ENCODE measurements around the gene ZNF74. TPM values are rescaled to one million over a fixed set of nuclear protein-coding genes. Genes with fewer than 3 reads are reported as not detected.

ZNF74 gene
- total and polyA plus RNA-seq, 10 donors: 3.4 to 11.7 (median 6.6) TPM

DNA sequence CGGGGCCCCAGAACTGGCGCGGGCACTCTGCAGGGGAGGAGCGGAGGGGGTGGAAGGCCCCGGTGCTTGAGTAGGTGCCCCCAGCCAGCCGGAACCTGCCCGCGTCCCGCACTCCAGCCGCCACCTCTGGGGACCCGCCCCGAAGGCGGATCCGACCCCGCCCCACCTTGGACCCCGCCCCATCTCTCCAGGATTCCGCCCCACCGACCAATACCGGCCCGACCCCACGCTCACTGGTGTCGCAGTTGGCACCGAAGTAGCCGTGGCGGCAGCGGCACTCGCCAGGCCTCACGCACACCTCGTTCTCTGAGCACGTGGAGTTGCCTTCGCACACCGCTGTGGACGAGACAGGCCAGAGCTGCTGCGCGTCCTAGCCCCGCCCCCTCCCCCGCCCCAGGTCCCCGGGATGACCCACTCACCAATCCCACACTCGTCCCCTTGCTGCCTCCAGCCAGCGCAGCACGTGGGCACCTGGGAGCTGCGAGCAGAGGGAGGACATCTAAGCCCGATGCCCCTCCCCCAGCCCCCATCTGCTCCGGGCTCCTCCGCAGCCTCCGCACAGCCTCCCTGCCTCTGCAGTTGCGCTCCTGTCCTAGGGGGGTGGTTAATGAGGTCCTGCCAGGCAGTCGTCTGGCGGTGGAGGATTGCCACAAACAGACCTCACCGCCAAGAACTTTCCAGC is 37.7 kb downstream of the ZNF74 start:
- TF ChIP-seq, protein P1, sequence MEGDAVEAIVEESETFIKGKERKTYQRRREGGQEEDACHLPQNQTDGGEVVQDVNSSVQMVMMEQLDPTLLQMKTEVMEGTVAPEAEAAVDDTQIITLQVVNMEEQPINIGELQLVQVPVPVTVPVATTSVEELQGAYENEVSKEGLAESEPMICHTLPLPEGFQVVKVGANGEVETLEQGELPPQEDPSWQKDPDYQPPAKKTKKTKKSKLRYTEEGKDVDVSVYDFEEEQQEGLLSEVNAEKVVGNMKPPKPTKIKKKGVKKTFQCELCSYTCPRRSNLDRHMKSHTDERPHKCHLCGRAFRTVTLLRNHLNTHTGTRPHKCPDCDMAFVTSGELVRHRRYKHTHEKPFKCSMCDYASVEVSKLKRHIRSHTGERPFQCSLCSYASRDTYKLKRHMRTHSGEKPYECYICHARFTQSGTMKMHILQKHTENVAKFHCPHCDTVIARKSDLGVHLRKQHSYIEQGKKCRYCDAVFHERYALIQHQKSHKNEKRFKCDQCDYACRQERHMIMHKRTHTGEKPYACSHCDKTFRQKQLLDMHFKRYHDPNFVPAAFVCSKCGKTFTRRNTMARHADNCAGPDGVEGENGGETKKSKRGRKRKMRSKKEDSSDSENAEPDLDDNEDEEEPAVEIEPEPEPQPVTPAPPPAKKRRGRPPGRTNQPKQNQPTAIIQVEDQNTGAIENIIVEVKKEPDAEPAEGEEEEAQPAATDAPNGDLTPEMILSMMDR (IDR thresholded peaks at IDR 0.05 in 8 of 11, conservative IDR thresholded peaks at IDR 0.05 in 3 of 11): no peak
- TF ChIP-seq POLR2AphosphoS5 (IDR thresholded peaks at IDR 0.05) (no peak), POLR2A (IDR thresholded peaks at IDR 0.05) (no peak)
- DNase-seq: peak; percentile 82
- whole genome bisulfite sequencing, 5 donors: 32 to 44% (median 39%) methylated on average over 36 to 50 of the region's 50 CpGs
- Histone ChIP-seq H3K27me3 (replicated peaks in 1 of 7) (peaks cover 3 to 100% (median 59%) of the 10 kb centered on the region in 7 donors), H3K4me3 (peak overlapping the region in 7 of 8 donors; percentile 25 to 83 (median 62)), H3K9me3 (no peaks in the 10 kb centered on the region), H3K36me3 (peaks cover 0 to 32% (median 0%) of the 10 kb centered on the region in 6 donors), H3K27ac (no peak overlapping the region), H3K4me1 (peaks cover 24 to 76% (median 44%) of the 10 kb centered on the region in 6 donors)
- intact Hi-C loops (cut with DNase I; ENCODE audit: low total_unique reads): no loop called here

DNA sequence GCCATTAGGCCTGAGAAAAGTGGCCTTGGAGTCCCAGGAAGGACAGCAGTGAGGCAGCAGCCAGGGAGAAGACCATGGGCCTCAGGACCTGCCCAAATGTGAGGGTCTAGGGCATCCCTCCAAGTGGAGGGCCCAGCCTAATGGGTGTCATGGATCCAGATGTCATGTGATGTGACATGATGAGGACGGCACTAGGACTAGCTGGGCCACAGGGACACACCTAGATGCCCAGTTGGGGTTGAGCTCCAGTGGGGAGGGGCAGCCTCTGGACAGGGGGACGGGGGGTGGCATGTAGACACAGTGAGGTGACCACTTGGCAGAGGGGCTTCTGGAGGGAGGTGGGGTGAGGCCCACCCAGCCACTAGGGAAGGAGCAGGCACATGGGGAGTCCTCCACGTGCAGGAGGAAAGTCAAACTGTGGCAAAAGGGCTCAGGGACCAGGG is 38.3 kb downstream of the ZNF74 start:
- peaks cover 3 to 100% (median 62%) of the 10 kb centered on the region in 7 donors for H3K27me3 ChIP-seq (replicated peaks in 1 of 7)
- peak; percentile 51 for DNase-seq

DNA sequence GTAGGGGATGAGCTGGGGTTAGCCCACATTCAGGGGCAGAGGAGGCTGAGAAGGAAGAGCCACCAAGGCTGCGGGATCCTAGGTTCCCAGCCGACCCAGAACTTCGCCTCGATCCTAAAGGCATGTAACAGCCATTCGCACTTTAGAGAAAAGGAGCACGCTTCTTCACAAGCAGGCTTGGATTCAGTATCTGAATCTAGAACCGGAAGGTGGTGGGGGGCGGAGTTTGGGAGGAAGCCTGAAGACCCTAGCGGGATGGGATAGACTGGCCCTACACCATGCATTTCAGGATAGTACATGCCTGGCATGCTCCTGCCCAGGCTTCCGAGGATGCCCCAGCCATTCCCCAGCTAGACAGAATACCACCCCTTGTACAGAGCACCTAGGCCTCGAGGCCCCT is 39.2 kb downstream of the ZNF74 start:
- H3K27ac ChIP-seq: no peak overlapping the region
- DNase-seq: peak; percentile 46
- no peaks in the 10 kb centered on the region for H3K9me3 ChIP-seq
- H3K36me3 ChIP-seq: peaks cover 0 to 21% (median 0%) of the 10 kb centered on the region in 6 donors
- TF ChIP-seq POLR2AphosphoS5 (IDR thresholded peaks at IDR 0.05): no peak
- peaks cover 3 to 100% (median 65%) of the 10 kb centered on the region in 7 donors for H3K27me3 ChIP-seq (replicated peaks in 1 of 7)
- intact Hi-C loops (cut with DNase I; ENCODE audit: low total_unique reads): no loop called here
- peaks cover 24 to 90% (median 57%) of the 10 kb centered on the region in 6 donors for H3K4me1 ChIP-seq
- no peak overlapping the region for H3K4me3 ChIP-seq
- WGBS, 5 donors: 88 to 94% (median 93%) methylated on average over 11 of the region's 11 CpGs

More for the DNA sequence above, 38.3 kb downstream of the ZNF74 start:
- peaks cover 24 to 83% (median 50%) of the 10 kb centered on the region in 6 donors for H3K4me1 ChIP-seq
- H3K9me3 ChIP-seq: no peaks in the 10 kb centered on the region
- H3K36me3 ChIP-seq: peaks cover 0 to 28% (median 0%) of the 10 kb centered on the region in 6 donors
- H3K4me3 ChIP-seq: no peak overlapping the region
- no peak overlapping the region for H3K27ac ChIP-seq
- WGBS, 5 donors: 53 to 87% (median 83%) methylated on average over 3 of the region's 3 CpGs
- no peak for TF ChIP-seq POLR2A (IDR thresholded peaks at IDR 0.05)
- intact Hi-C loops (cut with DNase I; ENCODE audit: low total_unique reads): no loop called here

DNA sequence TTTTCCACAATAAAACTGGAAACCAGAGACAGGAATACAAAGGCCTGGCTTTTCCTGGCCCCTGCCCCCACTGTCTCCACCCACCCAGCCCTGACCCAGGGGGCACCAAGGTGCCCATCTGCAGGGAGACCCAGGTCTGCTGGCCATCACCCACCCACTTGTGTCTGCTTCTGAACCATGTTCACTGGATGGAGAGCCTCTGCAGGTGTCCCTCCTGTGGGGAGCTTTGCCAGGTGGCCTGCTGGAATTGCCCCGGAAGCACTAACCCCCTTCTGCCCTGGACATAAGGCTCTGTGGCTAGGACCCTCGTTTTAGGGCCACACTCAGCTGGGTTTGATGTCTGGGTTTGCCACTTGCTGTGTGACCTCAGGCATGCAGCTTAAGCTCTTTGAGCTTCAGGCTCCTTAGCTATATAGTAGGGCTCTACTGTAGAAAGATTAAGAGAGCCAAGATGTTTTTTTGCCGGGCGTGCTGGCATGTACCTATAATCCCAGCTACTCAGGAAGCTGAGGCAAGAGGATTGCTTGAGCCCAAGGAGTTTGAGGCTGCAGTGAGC is 39.8 kb downstream of the ZNF74 start:
- H3K9me3 ChIP-seq: no peaks in the 10 kb centered on the region
- H3K4me3 ChIP-seq: no peak overlapping the region
- DNase-seq: peak; percentile 32
- H3K36me3 ChIP-seq: peaks cover 0 to 16% (median 0%) of the 10 kb centered on the region in 6 donors
- TF ChIP-seq, protein P1 (IDR thresholded peaks at IDR 0.05 in 8 of 11, conservative IDR thresholded peaks at IDR 0.05 in 3 of 11): no peak
- TF ChIP-seq POLR2A (IDR thresholded peaks at IDR 0.05) (no peak), POLR2AphosphoS5 (IDR thresholded peaks at IDR 0.05) (no peak)
- no peak overlapping the region for H3K27ac ChIP-seq
- H3K4me1 ChIP-seq: peaks cover 24 to 91% (median 60%) of the 10 kb centered on the region in 6 donors
- intact Hi-C loops (cut with DNase I; ENCODE audit: low total_unique reads): no loop called here
- WGBS, 5 donors: 76 to 87% (median 77%) methylated on average over 4 of the region's 4 CpGs
- peaks cover 3 to 100% (median 64%) of the 10 kb centered on the region in 7 donors for H3K27me3 ChIP-seq (replicated peaks in 1 of 7)

DNA sequence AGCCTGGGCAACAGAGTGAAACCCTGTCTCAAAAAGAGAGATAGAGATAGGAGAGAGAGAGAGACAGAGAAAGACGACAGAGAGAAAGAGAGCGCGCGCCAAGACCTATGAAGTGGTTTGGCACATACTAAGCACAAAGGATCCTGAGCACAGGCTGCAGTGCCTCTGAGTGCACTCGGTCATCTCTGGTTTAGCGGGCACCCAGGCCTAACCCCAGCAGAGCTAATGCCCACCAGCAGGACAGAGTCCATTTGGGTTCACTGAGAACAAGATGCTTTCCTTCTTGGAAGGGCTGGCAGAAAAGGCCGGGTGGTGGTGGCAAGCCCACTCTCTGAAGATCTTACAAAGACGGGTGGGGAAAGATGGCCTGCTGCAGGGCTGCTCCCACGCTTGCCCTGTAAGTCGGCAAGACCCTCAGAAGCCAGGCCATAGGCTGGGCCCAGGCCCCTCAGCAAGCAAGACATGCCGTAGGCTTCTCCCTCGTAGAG is 40.4 kb downstream of the ZNF74 start:
- H3K27ac ChIP-seq: no peak overlapping the region
- TF ChIP-seq, protein P1 (IDR thresholded peaks at IDR 0.05 in 8 of 11, conservative IDR thresholded peaks at IDR 0.05 in 3 of 11): no peak
- no peak for TF ChIP-seq POLR2A (IDR thresholded peaks at IDR 0.05)
- no peak for TF ChIP-seq POLR2AphosphoS5 (IDR thresholded peaks at IDR 0.05)
- peak; percentile 54 for DNase-seq
- H3K4me3 ChIP-seq: no peak overlapping the region
- H3K9me3 ChIP-seq: no peaks in the 10 kb centered on the region
- H3K36me3 ChIP-seq: peaks cover 0 to 11% (median 0%) of the 10 kb centered on the region in 6 donors
- WGBS, 5 donors: 84 to 96% (median 92%) methylated on average over 12 of the region's 12 CpGs
- peaks cover 24 to 91% (median 60%) of the 10 kb centered on the region in 6 donors for H3K4me1 ChIP-seq
- peaks cover 3 to 97% (median 64%) of the 10 kb centered on the region in 7 donors for H3K27me3 ChIP-seq (replicated peaks in 1 of 7)
- intact Hi-C loops (cut with DNase I; ENCODE audit: low total_unique reads): no loop called here

All from spleen (tissue), 11 donors.